H9 (cell line): ENCODE measurements around the gene STK26. TPM values are rescaled to one million over a fixed set of nuclear protein-coding genes. Genes with fewer than 3 reads are reported as not detected.

Experiments used
- DNase-seq: peaks from one replicate; pipeline ENCODE4 v3.0.0-alpha.2; 2017
- H2AFZ ChIP-seq: one replicate; pipeline ENCODE4 v1.6.1; 2013; ENCODE audit warnings: mild to moderate bottlenecking, low read length, control low read depth, moderate library complexity
- H2AK5ac ChIP-seq: 2 replicates; pipeline ENCODE4 v1.6.1; 2013; ENCODE audit warnings: low read length, control low read depth, mixed read lengths; ENCODE audit not compliant: insufficient read length
- H2BK120ac ChIP-seq: one replicate; pipeline ENCODE4 v1.6.1; 2013; ENCODE audit warnings: low read depth, mild to moderate bottlenecking, low read length, control low read depth, inconsistent platforms; ENCODE audit not compliant: poor library complexity, severe bottlenecking
- H2BK12ac ChIP-seq: 2 replicates; pipeline ENCODE4 v1.6.1; 2013; ENCODE audit warnings: low read length, control low read depth, mixed read lengths, low read depth; ENCODE audit not compliant: insufficient read length
- H2BK15ac ChIP-seq: 2 replicates; pipeline ENCODE4 v1.6.1; 2013; ENCODE audit warnings: low read depth, low read length, control low read depth
- H2BK20ac ChIP-seq: one replicate; pipeline ENCODE4 v1.6.1; 2013; ENCODE audit warnings: low read depth, mild to moderate bottlenecking, low read length, control low read depth, inconsistent platforms; ENCODE audit not compliant: poor library complexity, severe bottlenecking
- H2BK5ac ChIP-seq: 2 replicates; pipeline ENCODE4 v1.6.1; 2013; ENCODE audit warnings: low read length, control low read depth, mixed read lengths; ENCODE audit not compliant: insufficient read length
- H3K14ac ChIP-seq: 2 replicates; pipeline ENCODE4 v1.6.1; 2013; ENCODE audit warnings: low read length, control low read depth; ENCODE audit not compliant: insufficient read depth
- H3K18ac ChIP-seq: 2 replicates; pipeline ENCODE4 v1.6.1; 2013; ENCODE audit warnings: low read depth, mild to moderate bottlenecking, mixed read lengths, low read length, control low read depth; ENCODE audit not compliant: insufficient read length
- H3K23ac ChIP-seq: 2 replicates; pipeline ENCODE4 v1.6.1; 2013; ENCODE audit warnings: low read length, control low read depth, mixed read lengths, low read depth; ENCODE audit not compliant: insufficient read length
- H3K23me2 ChIP-seq: 2 replicates; pipeline ENCODE4 v1.6.1; 2013; ENCODE audit warnings: low read depth, mild to moderate bottlenecking, mixed read lengths, low read length, control low read depth; ENCODE audit not compliant: insufficient read length, poor library complexity, severe bottlenecking
- H3K27ac ChIP-seq: 2 replicates; pipeline ENCODE4 v1.5.1; 2013; ENCODE audit warnings: low read length, control low read depth, mixed read lengths, low read depth; ENCODE audit not compliant: insufficient read length
- H3K27me3 ChIP-seq: 2 replicates; pipeline ENCODE4 v1.6.1; 2013; ENCODE audit warnings: low read length, control low read depth, inconsistent platforms; ENCODE audit not compliant: insufficient read depth
- H3K4ac ChIP-seq: 2 replicates; pipeline ENCODE4 v1.6.1; 2013; ENCODE audit warnings: low read depth, mild to moderate bottlenecking, control low read depth, inconsistent platforms, low read length, moderate library complexity
- H3K4me1 ChIP-seq: 2 replicates; pipeline ENCODE4 v1.6.1; 2013; ENCODE audit warnings: low read length, control low read depth, inconsistent platforms; ENCODE audit not compliant: insufficient read depth
- H3K4me2 ChIP-seq: 2 replicates; pipeline ENCODE4 v1.6.1; 2013; ENCODE audit warnings: low read length, control low read depth, mixed read lengths; ENCODE audit not compliant: insufficient read length, insufficient read depth
- H3K56ac ChIP-seq: 2 replicates; pipeline ENCODE4 v1.6.1; 2013; ENCODE audit warnings: low read depth, mild to moderate bottlenecking, mixed read lengths, low read length, control low read depth; ENCODE audit not compliant: insufficient read length
- H3K79me1 ChIP-seq: 2 replicates; pipeline ENCODE4 v1.6.1; 2013; ENCODE audit warnings: low read depth, mild to moderate bottlenecking, moderate library complexity, low read length, control low read depth, inconsistent platforms; ENCODE audit not compliant: insufficient read depth, poor library complexity, severe bottlenecking
- H3K79me2 ChIP-seq: 2 replicates; pipeline ENCODE4 v1.6.1; 2013; ENCODE audit warnings: low read length, control low read depth, inconsistent platforms; ENCODE audit not compliant: insufficient read depth
- H3K9ac ChIP-seq: 2 replicates; pipeline ENCODE4 v1.6.1; 2013; ENCODE audit warnings: low read length, control low read depth, mixed read lengths; ENCODE audit not compliant: insufficient read length; ENCODE audit errors: extremely low read depth
- H3K9me3 ChIP-seq: one replicate; pipeline ENCODE4 v1.6.1; 2013; ENCODE audit warnings: low read depth, low read length, inconsistent platforms; ENCODE audit not compliant: control insufficient read depth
- H3T11ph ChIP-seq: one replicate; pipeline ENCODE4 v1.6.1; 2013; ENCODE audit warnings: mild to moderate bottlenecking, low read length, control low read depth, inconsistent platforms
- H4K20me1 ChIP-seq: one replicate; pipeline ENCODE4 v1.6.1; 2013; ENCODE audit not compliant: control insufficient read depth, insufficient read length, insufficient read depth
- H4K5ac ChIP-seq: 2 replicates; pipeline ENCODE4 v1.6.1; 2013; ENCODE audit warnings: low read depth, mild to moderate bottlenecking, mixed read lengths, low read length, control low read depth; ENCODE audit not compliant: insufficient read length
- H4K8ac ChIP-seq: replicated peaks from 2 replicates; pipeline ENCODE4 v1.6.1; 2013; ENCODE audit warnings: low read length, control low read depth, mixed read lengths, low read depth; ENCODE audit not compliant: insufficient read length
- H4K91ac ChIP-seq: 2 replicates; pipeline ENCODE4 v1.6.1; 2013; ENCODE audit warnings: low read depth, mild to moderate bottlenecking, moderate library complexity, mixed read lengths, low read length, control low read depth; ENCODE audit not compliant: insufficient read length
- H3K27ac Mint-ChIP-seq, 3 experiments: 2 replicates in 2 of 3; 3 replicates in 1 of 3; pipeline ENCODE4 v1.8.0; 2020 to 2021; ENCODE audit warnings: mixed read lengths in 3 of 3, mild to moderate bottlenecking in 1 of 3, moderate library complexity in 1 of 3
- H3K27me3 Mint-ChIP-seq: 2 replicates; pipeline ENCODE4 v1.8.0; 2021; ENCODE audit warnings: low read depth, mild to moderate bottlenecking, moderate library complexity, mixed read lengths
- H3K36me3 Mint-ChIP-seq, 3 experiments: 2 replicates in 2 of 3; 3 replicates in 1 of 3; pipeline ENCODE4 v1.8.0; 2020 to 2021; ENCODE audit warnings: low read depth in 3 of 3, mixed read lengths in 3 of 3; ENCODE audit not compliant: insufficient read depth in 1 of 3
- H3K4me1 Mint-ChIP-seq, 2 experiments: 2 replicates each; pipeline ENCODE4 v1.8.0; 2020; ENCODE audit warnings: mixed read lengths in 2 of 2
- H3K4me3 Mint-ChIP-seq, 2 experiments: 2 replicates in 1 of 2; 3 replicates in 1 of 2; pipeline ENCODE4 v1.8.0; 2020 to 2021; ENCODE audit warnings: mild to moderate bottlenecking in 2 of 2, mixed read lengths in 2 of 2, moderate library complexity in 1 of 2
- H3K9me3 Mint-ChIP-seq, 2 experiments: 2 replicates in 1 of 2; 3 replicates in 1 of 2; pipeline ENCODE4 v1.8.0; 2020; ENCODE audit warnings: mild to moderate bottlenecking in 2 of 2, mixed read lengths in 2 of 2, moderate library complexity in 1 of 2
- CTCF ChIP-seq: fragments of 200-600 bp; sonication (generic); conservative IDR thresholded peaks from 3 replicates; pipeline ENCODE4 v1.8.0; 2021; ENCODE audit warnings: antibody characterized with exemption, mild to moderate bottlenecking
- WGBS: extraction: QIAGEN DNeasy Blood & Tissue Kit; methylation state at CpG from one replicate; pipeline ENCODE4 v1.1.7; 2013; ENCODE audit warnings: missing lambda C conversion rate, low lambda C conversion rate, mixed read lengths; ENCODE audit not compliant: insufficient read length; ENCODE audit errors: extremely low coverage; 5-methylcytosine and 5-hydroxymethylcytosine counted together
- total RNA-seq: library from RNA; stranded (reverse); gene quantifications from 2 replicates; pipeline ENCODE4 v1.2.1, GENCODE V29; 2021

The STK26 gene
- total RNA-seq, 1 experiment from 2014 or later = 99.2 TPM

GRCh38 chrX:132001127-132001526 lies 22.0 kb upstream of the STK26 start:
- Histone ChIP-seq H3T11ph (no peak overlapping the region), H3K18ac (no peak overlapping the region), H4K91ac (no peak overlapping the region), H3K23ac (no peak overlapping the region), H3K27ac (no peak overlapping the region), H3K79me1 (no peaks in the 10 kb centered on the region), H2BK15ac (no peak overlapping the region), H2BK12ac (no peak overlapping the region), H4K20me1 (no peaks in the 10 kb centered on the region), H4K8ac (no peak overlapping the region), H3K4ac (no peak overlapping the region), H3K23me2 (no peaks in the 10 kb centered on the region), H2AK5ac (no peak overlapping the region), H2BK5ac (no peak overlapping the region), H3K56ac (no peak overlapping the region), H4K5ac (no peak overlapping the region), H2AFZ (no peak overlapping the region), H3K4me2 (no peak overlapping the region), H3K14ac (no peak overlapping the region), H3K79me2 (no peaks in the 10 kb centered on the region), H3K9me3 (no peaks in the 10 kb centered on the region), H3K4me1 (no peaks in the 10 kb centered on the region), H2BK120ac (no peak overlapping the region), H2BK20ac (no peak overlapping the region), H3K9ac (no peak overlapping the region), H3K27me3 (no peaks in the 10 kb centered on the region)
- TF ChIP-seq CTCF = no peak
- Mint-ChIP-seq H3K36me3 (no peaks in the 10 kb centered on the region), H3K9me3 (no peaks in the 10 kb centered on the region), H3K4me1 (peaks cover 6 to 9% of the 10 kb centered on the region in 2 experiments), H3K4me3 (no peak overlapping the region), H3K27ac (no peak overlapping the region), H3K27me3 (no peaks in the 10 kb centered on the region; the same call in 1 of the 2 replicates)
- WGBS = no CpG with 5 or more reads among the region's 3 CpGs
- no peak for DNase-seq
